OCI-LY7 (cell line): ENCODE results near the gene TNFRSF1A. TPM values are rescaled to one million over a fixed set of nuclear protein-coding genes. Genes with fewer than 3 reads are reported as not detected.

Experiments
- BruUV-seq: library from RNA; stranded (reverse); fragments of 400-500 nt; replicated peaks from 2 replicates; lab custom pipeline; 2021; lab: Mats Ljungman, UMichigan
- CTCF ChIA-PET: fragments of 300-600 bp; sonication (Branson Sonifier 250); formaldehyde crosslinking; loops from one replicate; lab custom pipeline; 2022; ENCODE audit warnings: antibody characterized with exemption; ENCODE audit not compliant: unreplicated experiment; lab: Charles Lee
- POLR2A ChIA-PET: fragments of 300-600 bp; sonication (Branson Sonifier 250); formaldehyde crosslinking; loops from one replicate; lab custom pipeline; 2022; ENCODE audit warnings: antibody characterized with exemption; lab: Charles Lee
- DNase-seq: peaks from one replicate; pipeline ENCODE4 v3.0.0-alpha.2; 2015; ENCODE audit warnings: low spot score
- H2AFZ ChIP-seq: fragments of 200-600 bp; sonication (generic), shearing (Covaris generic); 2 replicates; pipeline ENCODE4 v1.6.1; 2014; ENCODE audit warnings: mild to moderate bottlenecking, antibody characterized with exemption, low read length, moderate library complexity
- H3K27ac ChIP-seq: fragments of 200-600 bp; sonication (generic); 2 replicates; pipeline ENCODE4 v1.5.1; 2014; ENCODE audit warnings: mixed run types, low read depth, mild to moderate bottlenecking, moderate library complexity, low read length, inconsistent platforms; ENCODE audit not compliant: poor library complexity, severe bottlenecking
- H3K36me3 ChIP-seq: fragments of 200-600 bp; sonication (generic); 2 replicates; pipeline ENCODE4 v1.6.1; 2014; ENCODE audit warnings: mild to moderate bottlenecking, antibody characterized with exemption, low read length, moderate library complexity, mixed read lengths; ENCODE audit not compliant: insufficient read depth
- H3K4me1 ChIP-seq: fragments of 200-600 bp; sonication (generic); 2 replicates; pipeline ENCODE4 v1.5.1; 2014; ENCODE audit warnings: mild to moderate bottlenecking, low read length; ENCODE audit not compliant: insufficient read depth, poor library complexity, severe bottlenecking
- H3K4me2 ChIP-seq: fragments of 200-600 bp; sonication (generic); 2 replicates; pipeline ENCODE4 v1.6.1; 2014; ENCODE audit warnings: mild to moderate bottlenecking, low read length
- H3K4me3 ChIP-seq: fragments of 200-600 bp; sonication (generic); 2 replicates; pipeline ENCODE4 v1.5.1; 2014; ENCODE audit warnings: mild to moderate bottlenecking, low read depth, low read length; ENCODE audit not compliant: poor library complexity, severe bottlenecking
- H3K79me2 ChIP-seq: fragments of 200-600 bp; sonication (generic); 2 replicates; pipeline ENCODE4 v1.6.1; 2016; ENCODE audit warnings: low read depth, mild to moderate bottlenecking, low read length, moderate library complexity, mixed read lengths; ENCODE audit not compliant: insufficient read depth
- H3K9me2 ChIP-seq: fragments of 200-600 bp; sonication (generic); 2 replicates; pipeline ENCODE4 v1.6.1; 2016; ENCODE audit warnings: mild to moderate bottlenecking, low read length, mixed read lengths; ENCODE audit not compliant: insufficient read depth
- H3K9me3 ChIP-seq: fragments of 200-600 bp; sonication (generic); 2 replicates; pipeline ENCODE4 v1.6.1; 2014; ENCODE audit warnings: mild to moderate bottlenecking, mixed run types, low read length, mixed read lengths
- H4K20me1 ChIP-seq: fragments of 200-600 bp; sonication (generic); 2 replicates; pipeline ENCODE4 v1.6.1; 2014; ENCODE audit warnings: mild to moderate bottlenecking, antibody characterized with exemption, low read length, moderate library complexity, mixed read lengths; ENCODE audit not compliant: insufficient read depth
- CTCF ChIP-seq: fragments of 200-600 bp; sonication (generic); conservative IDR thresholded peaks from 2 replicates; pipeline ENCODE4 v1.5.1; 2014; ENCODE audit warnings: mild to moderate bottlenecking, antibody characterized with exemption, low read length, moderate library complexity, mixed read lengths
- EZH2phosphoT487 ChIP-seq: fragments of 200-600 bp; sonication (generic); IDR thresholded peaks from 2 replicates; pipeline ENCODE4 v1.6.1; 2018; ENCODE audit warnings: low read depth, borderline replicate concordance, mild to moderate bottlenecking, mixed run types, antibody characterized with exemption, low read length, moderate library complexity, mixed read lengths
- intact Hi-C: fragments of 100-400 bp; cut with micrococcal nuclease; formaldehyde crosslinking; loops from one replicate; pipeline ENCODE4 v1.10.0; 2022; ENCODE audit not compliant: unreplicated experiment
- total RNA-seq, 2 experiments: library from RNA; depleted of rRNA in 1 of 2; stranded (reverse); fragments of >200 nt in 1 of 2; shearing (Covaris generic) in 1 of 2; gene quantifications; 2 replicates each; pipeline ENCODE4 v1.2.3, GENCODE V29; 2014 to 2022

TNFRSF1A gene
- total RNA-seq, 2 experiments from 2014 or later = 37.3 to 50.9 TPM

- Histone ChIP-seq H2AFZ (no peak overlapping the region), H3K4me2 (no peak overlapping the region), H4K20me1 (no peaks in the 10 kb centered on the region), H3K4me1 (no peaks in the 10 kb centered on the region), H3K9me2 (no peaks in the 10 kb centered on the region), H3K27ac (no peak overlapping the region), H3K9me3 (no peaks in the 10 kb centered on the region), H3K36me3 (no peaks in the 10 kb centered on the region), H3K79me2 (no peaks in the 10 kb centered on the region), H3K4me3 (no peak overlapping the region)
- ChIA-PET CTCF (interaction anchor here (0.6 to 1.5 kb wide), 3 partner anchors 89 to 192 kb away, joined by 3 to 6 read pairs (median 3); no protein-coding TSS in a partner anchor), POLR2A (interaction anchor here (0.6 to 0.7 kb wide), 3 partner anchors 80 to 490 kb away, joined by 3 to 8 read pairs (median 4); no protein-coding TSS in a partner anchor)
- no TSS peak for BruUV-seq
- no peak for DNase-seq
- TF ChIP-seq CTCF (no peak), EZH2phosphoT487 (no peak)
- intact Hi-C loops = loop anchor here (2.0 kb wide), 1 partner anchor 295 kb away; no protein-coding TSS in a partner anchor
These were observed 57.6 kb downstream of the TNFRSF1A start for GRCh38 chr12:6284273-6284672.

- intact Hi-C loops = no loop called here
- no peak for TF ChIP-seq EZH2phosphoT487
- no peak for TF ChIP-seq CTCF
- BruUV-seq = no TSS peak
- H3K4me1 ChIP-seq = peaks cover 7% of the 10 kb centered on the region
- H3K27ac ChIP-seq = no peak overlapping the region
- H3K4me3 ChIP-seq = no peak overlapping the region
- no peak overlapping the region for H3K4me2 ChIP-seq
- no peaks in the 10 kb centered on the region for H3K36me3 ChIP-seq
- no peaks in the 10 kb centered on the region for H3K9me2 ChIP-seq
- no peaks in the 10 kb centered on the region for H4K20me1 ChIP-seq
- ChIA-PET CTCF (no interaction called here), POLR2A (no interaction called here)
- DNase-seq = no peak
- H3K79me2 ChIP-seq = no peaks in the 10 kb centered on the region
- no peaks in the 10 kb centered on the region for H3K9me3 ChIP-seq
- H2AFZ ChIP-seq = no peak overlapping the region
These were observed 59.4 kb downstream of the TNFRSF1A start for GRCh38 chr12:6282453-6282840.

- peaks cover 7% of the 10 kb centered on the region for H3K4me1 ChIP-seq
- no peak overlapping the region for H3K4me2 ChIP-seq
- H2AFZ ChIP-seq = no peak overlapping the region
- no peaks in the 10 kb centered on the region for H3K36me3 ChIP-seq
- no peaks in the 10 kb centered on the region for H3K79me2 ChIP-seq
- H3K9me3 ChIP-seq = no peaks in the 10 kb centered on the region
- H3K9me2 ChIP-seq = no peaks in the 10 kb centered on the region
- CTCF ChIA-PET = no interaction called here
- no peak overlapping the region for H3K4me3 ChIP-seq
- BruUV-seq = no TSS peak
- no peaks in the 10 kb centered on the region for H4K20me1 ChIP-seq
- TF ChIP-seq CTCF = no peak
- no peak for TF ChIP-seq EZH2phosphoT487
- POLR2A ChIA-PET = no interaction called here
- intact Hi-C loops = no loop called here
- DNase-seq = no peak
- no peak overlapping the region for H3K27ac ChIP-seq
These were observed 60.6 kb downstream of the TNFRSF1A start for GRCh38 chr12:6281081-6281809.
